ENCODE results near the gene PRRC2B. TPM values are rescaled to one million over a fixed set of nuclear protein-coding genes. Genes with fewer than 3 reads are reported as not detected.

Gene PRRC2B
- total RNA-seq, 4 donors from 2014 or later: 102 to 198 (median 108) TPM

GRCh38 chr9:131396626-131397025 lies 2.7 kb downstream of the PRRC2B start:
- Histone ChIP-seq H3K4me1 (peaks cover 16 to 76% (median 31%) of the 10 kb centered on the region in 3 donors), H3K36me3 (no peaks in the 10 kb centered on the region), H3K4me3 (peak overlapping the region in 1 of 2 donors; percentile 91), H3K27ac (peak overlapping the region; percentile 52 to 100 (median 96)), H3K9me3 (no peaks in the 10 kb centered on the region), H3K27me3 (no peaks in the 10 kb centered on the region)
- TF ChIP-seq POLR2AphosphoS5 (IDR thresholded peaks at IDR 0.05) (no peak), POLR2A (IDR thresholded peaks at IDR 0.05) (no peak), EP300 (IDR thresholded peaks at IDR 0.05) (no peak), CTCF (IDR thresholded peaks at IDR 0.05) (no peak)
- ATAC-seq: no peak
- WGBS, 2 donors (ENCODE audit: low coverage in 1 of 2): 38 to 60% methylated on average over 2 to 3 of the region's 3 CpGs

- WGBS, 2 donors (ENCODE audit: low coverage in 1 of 2): 23 to 32% methylated on average over 5 to 7 of the region's 8 CpGs
These were observed 3.4 kb downstream of the PRRC2B start for GRCh38 chr9:131397100-131397790.

GRCh38 chr9:131398204-131398603 lies 4.3 kb downstream of the PRRC2B start:
- H3K4me3 ChIP-seq: no peak overlapping the region
- 6 to 22% methylated on average over 8 to 9 of the region's 9 CpGs for WGBS, 2 donors (ENCODE audit: low coverage in 1 of 2)
- H3K36me3 ChIP-seq: no peaks in the 10 kb centered on the region
- H3K4me1 ChIP-seq: peaks cover 23 to 88% (median 45%) of the 10 kb centered on the region in 3 donors
- no peaks in the 10 kb centered on the region for H3K9me3 ChIP-seq
- TF ChIP-seq EP300 (IDR thresholded peaks at IDR 0.05) (no peak), CTCF (IDR thresholded peaks at IDR 0.05) (no peak), POLR2AphosphoS5 (IDR thresholded peaks at IDR 0.05) (no peak), POLR2A (IDR thresholded peaks at IDR 0.05) (no peak)
- H3K27ac ChIP-seq: peak overlapping the region; percentile 52 to 98 (median 74)
- no peaks in the 10 kb centered on the region for H3K27me3 ChIP-seq
- ATAC-seq: no peak

More at GRCh38 chr9:131397100-131397790, 3.4 kb downstream of the PRRC2B start:
- TF ChIP-seq CTCF (IDR thresholded peaks at IDR 0.05) (no peak), POLR2A (IDR thresholded peaks at IDR 0.05) (no peak), POLR2AphosphoS5 (IDR thresholded peaks at IDR 0.05) (no peak), EP300 (IDR thresholded peaks at IDR 0.05) (no peak)
- Histone ChIP-seq H3K9me3 (no peaks in the 10 kb centered on the region), H3K4me1 (peaks cover 20 to 82% (median 37%) of the 10 kb centered on the region in 3 donors), H3K36me3 (no peaks in the 10 kb centered on the region), H3K27me3 (no peaks in the 10 kb centered on the region), H3K27ac (peak overlapping the region; percentile 52 to 100 (median 96)), H3K4me3 (peak overlapping the region in 1 of 2 donors; percentile 91)
- no peak for ATAC-seq

- TF ChIP-seq CTCF (IDR thresholded peaks at IDR 0.05): no peak
- no peak for TF ChIP-seq POLR2AphosphoS5 (IDR thresholded peaks at IDR 0.05)
- TF ChIP-seq POLR2A (IDR thresholded peaks at IDR 0.05): no peak
- TF ChIP-seq EP300 (IDR thresholded peaks at IDR 0.05): no peak
- ATAC-seq: no peak
- Histone ChIP-seq H3K27ac (peak overlapping the region in 2 of 4 donors; percentile 23 to 98), H3K36me3 (no peaks in the 10 kb centered on the region), H3K9me3 (no peaks in the 10 kb centered on the region), H3K4me1 (peaks cover 29 to 100% (median 62%) of the 10 kb centered on the region in 3 donors), H3K4me3 (no peak overlapping the region), H3K27me3 (no peaks in the 10 kb centered on the region)
- 77 to 80% methylated on average over 7 of the region's 7 CpGs for WGBS, 2 donors (ENCODE audit: low coverage in 1 of 2)
These were observed 6.1 kb downstream of the PRRC2B start for GRCh38 chr9:131399972-131400371.

GRCh38 chr9:131400627-131401026 lies 6.7 kb downstream of the PRRC2B start:
- Histone ChIP-seq H3K4me3 (no peak overlapping the region), H3K27ac (peak overlapping the region in 2 of 4 donors; percentile 26 to 98), H3K27me3 (no peaks in the 10 kb centered on the region), H3K9me3 (no peaks in the 10 kb centered on the region), H3K4me1 (peaks cover 29 to 100% (median 69%) of the 10 kb centered on the region in 3 donors), H3K36me3 (no peaks in the 10 kb centered on the region)
- 71 to 93% methylated on average over 3 to 5 of the region's 6 CpGs for WGBS, 2 donors (ENCODE audit: low coverage in 1 of 2)
- TF ChIP-seq POLR2AphosphoS5 (IDR thresholded peaks at IDR 0.05) (no peak), POLR2A (IDR thresholded peaks at IDR 0.05) (no peak), EP300 (IDR thresholded peaks at IDR 0.05) (no peak), CTCF (IDR thresholded peaks at IDR 0.05) (no peak)
- ATAC-seq: no peak
